Measurements from ENCODE around the gene ZNHIT2. TPM values are rescaled to one million over a fixed set of nuclear protein-coding genes. Genes with fewer than 3 reads are reported as not detected.

ZNHIT2 gene
- total RNA-seq, 2 experiments from 2014 or later: 11.5 to 12.7 TPM

Small RNAs within 50 kb of the gene (microRNA-seq; reads per million reads assigned to microRNA genes)
- not detected for gene MIR6751 (ENCODE audit: borderline microRNAs expressed, borderline replicate concordance)

Other genes starting within 250 kb of the ZNHIT2 start
- gene EHD1, start 239.1 kb downstream of the ZNHIT2 start, total RNA-seq: 10 to 100 TPM; 60.3 to 65.1 TPM
- 10 to 100 TPM; 17.1 to 17.5 TPM for gene ATG2A, start 200.5 kb downstream of the ZNHIT2 start, total RNA-seq
- 10 to 100 TPM; 20.2 to 21.2 TPM for gene PPP2R5B, start 193.0 kb downstream of the ZNHIT2 start, total RNA-seq
- not detected for gene GPHA2, start 181.8 kb downstream of the ZNHIT2 start, total RNA-seq
- not detected for gene MAJIN, start 145.6 kb downstream of the ZNHIT2 start, total RNA-seq
- gene BATF2, start 120.7 kb downstream of the ZNHIT2 start, total RNA-seq: not detected
- gene ARL2, start 103.5 kb downstream of the ZNHIT2 start, total RNA-seq: 100 to 1,000 TPM; 118 to 122 TPM
- 1 to 10 TPM; 4.7 to 5.7 TPM for gene SNX15, start 90.3 kb downstream of the ZNHIT2 start, total RNA-seq
- gene SAC3D1, start 76.5 kb downstream of the ZNHIT2 start, total RNA-seq: 10 to 100 TPM; 14.0 to 14.5 TPM
- gene NAALADL1, start 59.1 kb downstream of the ZNHIT2 start, total RNA-seq: 1 to 10 TPM; 6.6 to 7.6 TPM
- 100 to 1,000 TPM; 112 TPM for gene CDCA5, start 33.7 kb downstream of the ZNHIT2 start, total RNA-seq
- 10 to 100 TPM; 27.1 to 28.2 TPM for gene ZFPL1, start 33.5 kb downstream of the ZNHIT2 start, total RNA-seq
- 100 to 1,000 TPM; 103 TPM for gene VPS51, start 21.5 kb downstream of the ZNHIT2 start, total RNA-seq
- 10 to 100 TPM; 12.4 to 17.5 TPM for gene TM7SF2, start 5.8 kb downstream of the ZNHIT2 start, total RNA-seq
- 1,000 to 10,000 TPM; 1,112 to 1,137 TPM for gene FAU, start 4.4 kb upstream of the ZNHIT2 start, total RNA-seq
- 10 to 100 TPM; 48.7 to 53.4 TPM for gene MRPL49, start 4.6 kb upstream of the ZNHIT2 start, total RNA-seq
- 10 to 100 TPM; 20.6 to 26.8 TPM for gene SYVN1, start 16.8 kb upstream of the ZNHIT2 start, total RNA-seq
- not detected for gene SPDYC, start 52.5 kb upstream of the ZNHIT2 start, total RNA-seq
- 10 to 100 TPM; 72.6 to 74.7 TPM for gene CAPN1, start 64.2 kb upstream of the ZNHIT2 start, total RNA-seq
- gene POLA2, start 144.3 kb upstream of the ZNHIT2 start, total RNA-seq: 10 to 100 TPM; 55.2 to 63.8 TPM
- 1 to 10 TPM in 1 of 2 experiments, not detected in 1; 1.2 TPM for gene CDC42EP2, start 197.2 kb upstream of the ZNHIT2 start, total RNA-seq
- 10 to 100 TPM; 50.3 to 61.5 TPM for gene DPF2, start 216.2 kb upstream of the ZNHIT2 start, total RNA-seq
- gene TIGD3, start 237.1 kb upstream of the ZNHIT2 start, total RNA-seq: 1 to 10 TPM in 1 of 2 experiments, under 1 TPM in 1; 0.65 to 1.4 TPM